ENCODE data around the gene ARG2. TPM values are rescaled to one million over a fixed set of nuclear protein-coding genes. Genes with fewer than 3 reads are reported as not detected.

The ARG2 gene
- total and polyA plus RNA-seq, 9 of the 15 experiments (the other 6 are each of a cell fraction or from before 2014, with no cell fraction given): 6.2 to 75.0 (median 17.8) TPM

- no peak for TF ChIP-seq MXD1 (CRISPR knock-in tag; IDR thresholded peaks at IDR 0.05; ENCODE audit: borderline replicate concordance, poor library complexity, severe bottlenecking)
- peak; percentile 75 for TF ChIP-seq FOSL1 (tag; conservative IDR thresholded peaks at IDR 0.05)
- TF ChIP-seq NR2C2 (CRISPR knock-in tag; IDR thresholded peaks at IDR 0.05): no peak
- peak; percentile 90 for TF ChIP-seq NR2C2 (tag; IDR thresholded peaks at IDR 0.05)
- no peak for TF ChIP-seq PTTG1 (tag; IDR thresholded peaks at IDR 0.05; ENCODE audit: low read depth)
- peak; percentile 83 for TF ChIP-seq ARID3A (IDR thresholded peaks at IDR 0.05; ENCODE audit: borderline replicate concordance, low read depth, low read length)
- no peak for TF ChIP-seq RBM34 (IDR thresholded peaks at IDR 0.05; ENCODE audit: borderline replicate concordance, insufficient read depth, low read length)
- TF ChIP-seq CTCF (IDR thresholded peaks at IDR 0.05 in 2 of 3, conservative IDR thresholded peaks at IDR 0.05 in 1 of 3; ENCODE audit: insufficient read depth in 2 of 3, low read depth in 1 of 3, low read length in 3 of 3): no peak
- TF ChIP-seq ZNF239 (CRISPR knock-in tag; IDR thresholded peaks at IDR 0.05): peak; percentile 55
- no peak for TF ChIP-seq ZNF23 (CRISPR knock-in tag; IDR thresholded peaks at IDR 0.05)
- TF ChIP-seq BRD9 (IDR thresholded peaks at IDR 0.05; ENCODE audit: low read depth, partially characterized antibody): peak; percentile 87
- no peak for TF ChIP-seq XRCC4 (IDR thresholded peaks at IDR 0.05; ENCODE audit: extremely low read depth, insufficient read depth, insufficient read length)
- no peak for TF ChIP-seq ARID4B (CRISPR knock-in tag; IDR thresholded peaks at IDR 0.05)
- TF ChIP-seq ZZZ3 (IDR thresholded peaks at IDR 0.05): no peak
- no peak for TF ChIP-seq NELFE (IDR thresholded peaks at IDR 0.05; ENCODE audit: insufficient read depth, insufficient read length)
Observed at GRCh38 chr14:67636361-67636919, 16.7 kb downstream of the ARG2 start (continued).
